Ishikawa (cell line): ENCODE results near the gene DAB2IP.

Source experiments
- CEBPB ChIP-seq: IDR thresholded peaks from 2 replicates; pipeline ENCODE4 v1.6.1; 2012
- CREB1 ChIP-seq: IDR thresholded peaks from 2 replicates; pipeline ENCODE4 v1.6.1; 2012; ENCODE audit warnings: low read depth
- EP300 ChIP-seq: IDR thresholded peaks from 2 replicates; pipeline ENCODE4 v1.6.1; 2012; ENCODE audit warnings: borderline replicate concordance
- MAX ChIP-seq: IDR thresholded peaks from 2 replicates; pipeline ENCODE4 v1.6.1; 2012
- NFIC ChIP-seq: IDR thresholded peaks from 2 replicates; pipeline ENCODE4 v1.6.1; 2012
- RAD21 ChIP-seq: IDR thresholded peaks from 2 replicates; pipeline ENCODE4 v1.6.1; 2012; ENCODE audit warnings: low read depth
- TAF1 ChIP-seq: IDR thresholded peaks from 2 replicates; pipeline ENCODE4 v1.6.1; 2012; ENCODE audit warnings: low read depth, mild to moderate bottlenecking
- TEAD4 ChIP-seq: IDR thresholded peaks from 2 replicates; pipeline ENCODE4 v1.6.1; 2012
- ZBTB7A ChIP-seq: IDR thresholded peaks from 2 replicates; pipeline ENCODE4 v1.6.1; 2012; ENCODE audit warnings: low read depth
- TF ChIP-seq, protein P1 (sequence below): IDR thresholded peaks from 2 replicates; pipeline ENCODE4 v1.6.1; 2012; ENCODE audit warnings: low read depth, mild to moderate bottlenecking
- TF ChIP-seq, protein P2 (sequence below): IDR thresholded peaks from 2 replicates; pipeline ENCODE4 v1.6.1; 2012

- TF ChIP-seq CREB1: no peak
- no peak for TF ChIP-seq RAD21
- no peak for TF ChIP-seq TAF1
- TF ChIP-seq, protein P1, sequence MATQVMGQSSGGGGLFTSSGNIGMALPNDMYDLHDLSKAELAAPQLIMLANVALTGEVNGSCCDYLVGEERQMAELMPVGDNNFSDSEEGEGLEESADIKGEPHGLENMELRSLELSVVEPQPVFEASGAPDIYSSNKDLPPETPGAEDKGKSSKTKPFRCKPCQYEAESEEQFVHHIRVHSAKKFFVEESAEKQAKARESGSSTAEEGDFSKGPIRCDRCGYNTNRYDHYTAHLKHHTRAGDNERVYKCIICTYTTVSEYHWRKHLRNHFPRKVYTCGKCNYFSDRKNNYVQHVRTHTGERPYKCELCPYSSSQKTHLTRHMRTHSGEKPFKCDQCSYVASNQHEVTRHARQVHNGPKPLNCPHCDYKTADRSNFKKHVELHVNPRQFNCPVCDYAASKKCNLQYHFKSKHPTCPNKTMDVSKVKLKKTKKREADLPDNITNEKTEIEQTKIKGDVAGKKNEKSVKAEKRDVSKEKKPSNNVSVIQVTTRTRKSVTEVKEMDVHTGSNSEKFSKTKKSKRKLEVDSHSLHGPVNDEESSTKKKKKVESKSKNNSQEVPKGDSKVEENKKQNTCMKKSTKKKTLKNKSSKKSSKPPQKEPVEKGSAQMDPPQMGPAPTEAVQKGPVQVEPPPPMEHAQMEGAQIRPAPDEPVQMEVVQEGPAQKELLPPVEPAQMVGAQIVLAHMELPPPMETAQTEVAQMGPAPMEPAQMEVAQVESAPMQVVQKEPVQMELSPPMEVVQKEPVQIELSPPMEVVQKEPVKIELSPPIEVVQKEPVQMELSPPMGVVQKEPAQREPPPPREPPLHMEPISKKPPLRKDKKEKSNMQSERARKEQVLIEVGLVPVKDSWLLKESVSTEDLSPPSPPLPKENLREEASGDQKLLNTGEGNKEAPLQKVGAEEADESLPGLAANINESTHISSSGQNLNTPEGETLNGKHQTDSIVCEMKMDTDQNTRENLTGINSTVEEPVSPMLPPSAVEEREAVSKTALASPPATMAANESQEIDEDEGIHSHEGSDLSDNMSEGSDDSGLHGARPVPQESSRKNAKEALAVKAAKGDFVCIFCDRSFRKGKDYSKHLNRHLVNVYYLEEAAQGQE: no peak
- no peak for TF ChIP-seq NFIC
- TF ChIP-seq, protein P2, sequence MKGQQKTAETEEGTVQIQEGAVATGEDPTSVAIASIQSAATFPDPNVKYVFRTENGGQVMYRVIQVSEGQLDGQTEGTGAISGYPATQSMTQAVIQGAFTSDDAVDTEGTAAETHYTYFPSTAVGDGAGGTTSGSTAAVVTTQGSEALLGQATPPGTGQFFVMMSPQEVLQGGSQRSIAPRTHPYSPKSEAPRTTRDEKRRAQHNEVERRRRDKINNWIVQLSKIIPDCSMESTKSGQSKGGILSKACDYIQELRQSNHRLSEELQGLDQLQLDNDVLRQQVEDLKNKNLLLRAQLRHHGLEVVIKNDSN: no peak
- no peak for TF ChIP-seq MAX
- TF ChIP-seq CEBPB: no peak
- TF ChIP-seq ZBTB7A: no peak
- TF ChIP-seq EP300: no peak
- TF ChIP-seq TEAD4: no peak
Measured at GRCh38 chr9:121670431-121670830, 19.0 kb downstream of the DAB2IP start.
